ENCODE measurements around the gene PDGFC. TPM values are rescaled to one million over a fixed set of nuclear protein-coding genes. Genes with fewer than 3 reads are reported as not detected.

PDGFC gene, protein sequence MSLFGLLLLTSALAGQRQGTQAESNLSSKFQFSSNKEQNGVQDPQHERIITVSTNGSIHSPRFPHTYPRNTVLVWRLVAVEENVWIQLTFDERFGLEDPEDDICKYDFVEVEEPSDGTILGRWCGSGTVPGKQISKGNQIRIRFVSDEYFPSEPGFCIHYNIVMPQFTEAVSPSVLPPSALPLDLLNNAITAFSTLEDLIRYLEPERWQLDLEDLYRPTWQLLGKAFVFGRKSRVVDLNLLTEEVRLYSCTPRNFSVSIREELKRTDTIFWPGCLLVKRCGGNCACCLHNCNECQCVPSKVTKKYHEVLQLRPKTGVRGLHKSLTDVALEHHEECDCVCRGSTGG
- polyA plus RNA-seq (2013) = 20.9 TPM

DNA sequence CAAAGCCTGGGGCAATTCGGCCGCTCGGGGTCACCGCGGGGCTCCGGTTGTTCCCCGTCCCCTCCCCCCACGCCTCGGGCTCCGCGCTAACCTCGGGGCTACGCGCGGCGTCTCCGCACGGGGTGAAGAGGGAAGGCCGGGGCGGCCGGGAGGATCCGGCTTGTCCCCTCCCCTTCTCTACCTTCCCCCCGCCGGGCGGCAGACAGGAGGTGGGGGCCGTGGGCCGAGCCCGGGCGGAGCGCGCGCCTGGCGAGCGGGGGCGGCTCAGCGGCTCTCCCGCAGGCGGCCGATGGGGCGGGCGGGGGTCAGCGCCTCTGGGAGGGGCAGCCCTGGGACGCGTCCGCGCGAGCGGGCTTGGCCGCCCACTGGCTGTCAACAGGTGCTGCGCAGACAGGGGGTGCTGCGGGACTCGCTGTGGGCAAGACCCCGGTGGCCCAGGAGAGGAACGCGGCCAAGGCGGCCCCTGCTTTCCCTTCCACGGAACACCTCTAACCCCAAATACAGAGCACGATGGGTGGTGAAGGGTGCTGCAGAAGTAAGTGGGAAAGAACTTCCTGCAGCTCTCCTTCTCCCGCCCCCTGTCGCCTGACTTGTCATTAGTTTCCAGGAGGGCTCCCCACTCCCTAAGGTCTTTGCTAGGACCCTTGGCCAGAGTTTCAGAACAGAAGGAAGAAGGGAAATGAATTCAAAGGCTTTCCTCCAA lies at the start of gene PDGFC:
PDGFC (minus strand) TSS at position 124 of the 703 bp plus-strand sequence. CDS start 896 bp downstream, outside the sequence.
- POLR2A ChIA-PET = no interaction called here
- CTCF ChIA-PET = interaction anchor here (1.0 to 7.4 kb wide), 11 partner anchors 10 to 802 kb away, joined by 3 to 70 read pairs (median 5); no protein-coding TSS in a partner anchor
- WGBS (ENCODE audit: insufficient coverage) = 0% methylated on average over 35 of the region's 60 CpGs
- peaks cover 23 to 52% (median 42%) of the 10 kb centered on the region in 4 experiments for H3K4me1 ChIP-seq (ENCODE audit: control extremely low read depth in 1 of 4, control insufficient read depth in 4 of 4, insufficient read depth in 4 of 4, low read length in 3 of 4)
- H3K4me3 ChIP-seq (ENCODE audit: control insufficient read depth in 1 of 7, extremely low read depth in 1 of 7, insufficient read depth in 4 of 7, low read depth in 2 of 7, low read length in 6 of 7) = peak within 1 kb of the TSS; percentile 60 to 92 (median 86)
- DNase-seq = peak; percentile 86 to 93 (median 91)
- H3K36me3 ChIP-seq (ENCODE audit: control insufficient read depth in 4 of 4, insufficient read depth in 4 of 4, low read length in 3 of 4) = no peaks in the 10 kb centered on the region
- H3K27me3 ChIP-seq (replicated peaks in 2 of 5; ENCODE audit: control insufficient read depth in 4 of 5, insufficient read depth in 5 of 5, low read length in 4 of 5) = no peaks in the 10 kb centered on the region
- peak within 1 kb of the TSS; percentile 10 to 73 for H3K27ac ChIP-seq (ENCODE audit: insufficient read depth in 1 of 2, low read depth in 1 of 2, low read length in 2 of 2, poor library complexity in 1 of 2, severe bottlenecking in 2 of 2)
- no peaks in the 10 kb centered on the region for H3K9me3 ChIP-seq (ENCODE audit: control extremely low read depth in 1 of 5, control insufficient read depth in 4 of 5, insufficient read depth in 2 of 5, low read depth in 1 of 5, low read length in 4 of 5)

DNA sequence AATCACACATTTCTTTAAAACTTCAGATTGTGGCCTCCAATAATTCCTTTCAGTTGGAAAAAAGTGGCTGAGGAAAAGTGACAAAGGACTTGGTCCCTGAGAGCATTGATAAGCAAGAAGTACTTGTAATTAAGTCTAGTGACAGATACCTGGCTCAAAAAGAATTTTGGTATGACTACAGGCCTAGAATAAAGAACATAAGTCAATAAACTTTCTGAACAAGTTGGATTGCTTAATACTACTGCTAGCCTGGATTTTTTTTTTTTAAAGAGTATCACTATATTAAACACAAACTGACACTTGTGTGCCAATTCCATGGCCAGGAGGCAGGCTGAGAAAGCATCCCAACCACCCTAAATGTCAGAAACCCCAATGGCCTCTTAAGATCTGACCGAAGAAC lies 49.3 kb upstream of the PDGFC start:
- no peak for DNase-seq
- H3K36me3 ChIP-seq (ENCODE audit: control insufficient read depth in 4 of 4, insufficient read depth in 4 of 4, low read length in 3 of 4) = no peaks in the 10 kb centered on the region
- ChIA-PET CTCF (no interaction called here), POLR2A (no interaction called here)
- H3K27me3 ChIP-seq (replicated peaks in 2 of 5; ENCODE audit: control insufficient read depth in 4 of 5, insufficient read depth in 5 of 5, low read length in 4 of 5) = no peaks in the 10 kb centered on the region
- no peak overlapping the region for H3K27ac ChIP-seq (ENCODE audit: insufficient read depth in 1 of 2, low read depth in 1 of 2, low read length in 2 of 2, poor library complexity in 1 of 2, severe bottlenecking in 2 of 2)
- no peaks in the 10 kb centered on the region for H3K9me3 ChIP-seq (ENCODE audit: control extremely low read depth in 1 of 5, control insufficient read depth in 4 of 5, insufficient read depth in 2 of 5, low read depth in 1 of 5, low read length in 4 of 5)
- 91% methylated on average over 1 of the region's 1 CpG for WGBS (ENCODE audit: insufficient coverage)
- no peak overlapping the region for H3K4me3 ChIP-seq (ENCODE audit: control insufficient read depth in 1 of 7, extremely low read depth in 1 of 7, insufficient read depth in 4 of 7, low read depth in 2 of 7, low read length in 6 of 7)
- H3K4me1 ChIP-seq (ENCODE audit: control extremely low read depth in 1 of 4, control insufficient read depth in 4 of 4, insufficient read depth in 4 of 4, low read length in 3 of 4) = no peaks in the 10 kb centered on the region

DNA sequence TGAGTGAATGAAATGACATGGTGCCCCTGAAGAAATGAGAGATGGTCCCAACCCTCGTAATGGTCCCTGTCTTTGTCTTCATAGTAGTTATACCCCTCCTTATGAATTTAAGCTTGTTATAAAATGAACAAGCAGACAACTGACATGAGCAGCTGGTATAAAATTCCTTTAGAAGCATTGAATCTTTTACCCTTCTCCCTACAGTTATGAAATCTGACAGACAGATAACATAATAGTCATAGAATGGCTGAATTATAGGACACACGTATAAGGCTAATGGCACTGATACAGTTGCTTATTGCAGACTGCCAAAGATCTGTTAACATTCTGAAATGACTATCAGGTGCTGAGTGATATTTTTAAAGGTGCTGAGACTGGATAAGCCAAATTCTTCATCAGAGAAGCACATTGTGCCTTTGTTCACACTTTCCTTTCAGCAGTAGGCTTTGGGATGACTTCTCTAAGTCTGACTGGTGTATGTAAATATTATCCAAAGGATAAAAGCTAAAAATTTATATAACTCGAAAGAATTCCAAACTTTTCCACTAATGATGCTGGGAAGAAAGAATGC lies 47.4 kb upstream of the PDGFC start:
- Histone ChIP-seq H3K4me1 (ENCODE audit: control extremely low read depth in 1 of 4, control insufficient read depth in 4 of 4, insufficient read depth in 4 of 4, low read length in 3 of 4) (no peaks in the 10 kb centered on the region), H3K9me3 (ENCODE audit: control extremely low read depth in 1 of 5, control insufficient read depth in 4 of 5, insufficient read depth in 2 of 5, low read depth in 1 of 5, low read length in 4 of 5) (no peaks in the 10 kb centered on the region), H3K27me3 (replicated peaks in 2 of 5; ENCODE audit: control insufficient read depth in 4 of 5, insufficient read depth in 5 of 5, low read length in 4 of 5) (no peaks in the 10 kb centered on the region), H3K36me3 (ENCODE audit: control insufficient read depth in 4 of 4, insufficient read depth in 4 of 4, low read length in 3 of 4) (no peaks in the 10 kb centered on the region), H3K4me3 (ENCODE audit: control insufficient read depth in 1 of 7, extremely low read depth in 1 of 7, insufficient read depth in 4 of 7, low read depth in 2 of 7, low read length in 6 of 7) (no peak overlapping the region), H3K27ac (ENCODE audit: insufficient read depth in 1 of 2, low read depth in 1 of 2, low read length in 2 of 2, poor library complexity in 1 of 2, severe bottlenecking in 2 of 2) (no peak overlapping the region)
- WGBS (ENCODE audit: insufficient coverage) = no CpG with 5 or more reads among the region's 3 CpGs
- ChIA-PET POLR2A (no interaction called here), CTCF (interaction anchor here (0.9 to 1.0 kb wide), 2 partner anchors 15 to 20 kb away, joined by 3 read pairs; no protein-coding TSS in a partner anchor)
- no peak for DNase-seq

DNA sequence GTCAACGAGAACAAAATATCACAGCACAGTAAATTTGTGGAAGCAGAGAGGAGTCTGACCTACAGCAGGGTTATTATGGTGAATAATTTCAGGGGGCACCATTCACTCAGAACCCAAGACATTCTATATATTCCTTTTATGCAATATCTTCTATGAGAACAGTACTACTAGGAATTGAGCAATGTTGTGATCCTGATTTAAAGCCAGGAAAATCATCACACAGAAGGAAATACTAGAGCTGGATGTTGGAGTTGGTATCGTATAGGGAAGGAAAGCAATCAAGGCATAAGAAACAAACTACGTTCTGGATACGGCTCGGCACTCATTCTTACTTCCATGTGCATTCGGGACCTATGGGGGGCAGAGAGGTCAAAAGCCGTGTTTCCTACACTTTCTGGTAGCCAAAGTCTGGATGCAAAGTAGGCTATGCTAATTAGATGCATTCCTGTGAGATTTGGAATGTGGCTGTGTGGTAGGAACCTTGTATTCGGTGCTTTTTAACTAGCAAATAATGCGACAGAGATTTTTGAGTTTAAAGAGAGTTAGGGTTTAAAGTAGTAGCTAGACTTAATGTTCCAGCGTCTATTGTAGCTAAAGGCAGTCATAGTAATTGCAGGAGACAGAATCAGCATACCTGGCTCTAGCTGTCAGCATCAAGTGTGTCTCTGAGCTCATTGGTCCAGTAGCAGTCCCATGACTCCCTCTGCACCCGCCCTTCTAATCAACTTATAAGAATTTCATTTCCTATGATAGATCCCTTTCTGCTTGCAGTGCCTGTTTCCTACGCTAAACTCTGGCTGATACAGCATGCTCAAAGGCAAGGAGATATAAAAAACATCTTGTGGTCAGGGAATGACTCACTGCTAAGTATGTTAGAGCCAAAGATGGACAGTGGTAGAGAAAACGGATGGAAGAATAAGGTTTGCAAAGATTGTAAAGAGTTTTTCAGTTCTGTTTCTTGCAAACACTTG lies 43.3 kb upstream of the PDGFC start:
- Histone ChIP-seq H3K4me3 (ENCODE audit: control insufficient read depth in 1 of 7, extremely low read depth in 1 of 7, insufficient read depth in 4 of 7, low read depth in 2 of 7, low read length in 6 of 7) (no peak overlapping the region), H3K27ac (ENCODE audit: insufficient read depth in 1 of 2, low read depth in 1 of 2, low read length in 2 of 2, poor library complexity in 1 of 2, severe bottlenecking in 2 of 2) (no peak overlapping the region), H3K36me3 (ENCODE audit: control insufficient read depth in 4 of 4, insufficient read depth in 4 of 4, low read length in 3 of 4) (no peaks in the 10 kb centered on the region), H3K27me3 (replicated peaks in 2 of 5; ENCODE audit: control insufficient read depth in 4 of 5, insufficient read depth in 5 of 5, low read length in 4 of 5) (no peaks in the 10 kb centered on the region), H3K4me1 (ENCODE audit: control extremely low read depth in 1 of 4, control insufficient read depth in 4 of 4, insufficient read depth in 4 of 4, low read length in 3 of 4) (no peaks in the 10 kb centered on the region), H3K9me3 (ENCODE audit: control extremely low read depth in 1 of 5, control insufficient read depth in 4 of 5, insufficient read depth in 2 of 5, low read depth in 1 of 5, low read length in 4 of 5) (no peaks in the 10 kb centered on the region)
- POLR2A ChIA-PET = interaction anchor here (0.6 kb wide), 1 partner anchor 1544 kb away, joined by 4 read pairs; no protein-coding TSS in a partner anchor
- peak in 2 of 3 donors; percentile 25 to 37 for DNase-seq
- 95% methylated on average over 10 of the region's 13 CpGs for WGBS (ENCODE audit: insufficient coverage)
- CTCF ChIA-PET = no interaction called here

DNA sequence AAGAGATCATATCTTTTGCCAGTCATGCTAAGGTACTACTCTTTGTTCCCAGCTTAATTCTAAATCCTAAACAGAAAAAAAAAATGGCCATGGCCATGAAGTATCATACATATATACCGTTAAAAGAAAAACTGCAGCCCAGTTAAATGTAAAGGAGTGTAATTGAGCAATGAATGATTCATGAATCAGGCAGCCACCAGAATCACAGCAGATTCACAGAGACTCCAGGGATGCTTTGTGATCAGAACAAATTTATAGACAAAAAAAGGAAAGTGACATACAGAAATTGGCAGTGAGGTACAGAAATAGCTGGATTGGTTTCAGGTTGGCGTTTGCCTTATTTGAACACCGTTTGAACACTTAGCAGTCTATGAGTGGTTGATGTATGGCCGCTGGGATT lies 42.1 kb upstream of the PDGFC start:
- Histone ChIP-seq H3K27ac (ENCODE audit: insufficient read depth in 1 of 2, low read depth in 1 of 2, low read length in 2 of 2, poor library complexity in 1 of 2, severe bottlenecking in 2 of 2) (no peak overlapping the region), H3K27me3 (replicated peaks in 2 of 5; ENCODE audit: control insufficient read depth in 4 of 5, insufficient read depth in 5 of 5, low read length in 4 of 5) (no peaks in the 10 kb centered on the region), H3K9me3 (ENCODE audit: control extremely low read depth in 1 of 5, control insufficient read depth in 4 of 5, insufficient read depth in 2 of 5, low read depth in 1 of 5, low read length in 4 of 5) (peaks cover 0 to 3% (median 0%) of the 10 kb centered on the region in 5 experiments), H3K4me1 (ENCODE audit: control extremely low read depth in 1 of 4, control insufficient read depth in 4 of 4, insufficient read depth in 4 of 4, low read length in 3 of 4) (no peaks in the 10 kb centered on the region), H3K4me3 (ENCODE audit: control insufficient read depth in 1 of 7, extremely low read depth in 1 of 7, insufficient read depth in 4 of 7, low read depth in 2 of 7, low read length in 6 of 7) (no peak overlapping the region), H3K36me3 (ENCODE audit: control insufficient read depth in 4 of 4, insufficient read depth in 4 of 4, low read length in 3 of 4) (no peaks in the 10 kb centered on the region)
- no peak for DNase-seq
- 100% methylated on average over 3 of the region's 4 CpGs for WGBS (ENCODE audit: insufficient coverage)
- ChIA-PET CTCF (interaction anchor here (1.7 kb wide), 1 partner anchor 32 kb away, joined by 4 read pairs; no protein-coding TSS in a partner anchor), POLR2A (no interaction called here)

DNA sequence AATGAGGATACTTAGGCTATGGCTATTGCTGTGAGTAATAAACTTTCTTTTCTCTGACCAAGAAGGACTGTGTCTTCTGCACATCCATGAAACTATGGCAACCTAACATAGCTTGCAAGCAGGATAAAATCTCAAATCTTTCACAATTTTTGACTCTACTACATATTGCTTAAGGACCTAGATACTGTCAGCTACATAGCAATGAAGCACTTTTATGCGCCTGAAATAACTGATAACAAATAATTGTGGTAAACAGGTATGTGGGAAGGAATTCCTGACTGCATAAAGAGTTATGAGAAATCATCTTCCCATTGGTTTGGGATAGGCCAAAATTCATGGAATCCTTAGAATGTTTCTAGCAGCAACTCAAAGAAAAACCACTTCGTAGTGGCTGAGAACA lies 41.2 kb upstream of the PDGFC start:
- no peaks in the 10 kb centered on the region for H3K27me3 ChIP-seq (replicated peaks in 2 of 5; ENCODE audit: control insufficient read depth in 4 of 5, insufficient read depth in 5 of 5, low read length in 4 of 5)
- no peaks in the 10 kb centered on the region for H3K4me1 ChIP-seq (ENCODE audit: control extremely low read depth in 1 of 4, control insufficient read depth in 4 of 4, insufficient read depth in 4 of 4, low read length in 3 of 4)
- no peak overlapping the region for H3K27ac ChIP-seq (ENCODE audit: insufficient read depth in 1 of 2, low read depth in 1 of 2, low read length in 2 of 2, poor library complexity in 1 of 2, severe bottlenecking in 2 of 2)
- no peak for DNase-seq
- no peak overlapping the region for H3K4me3 ChIP-seq (ENCODE audit: control insufficient read depth in 1 of 7, extremely low read depth in 1 of 7, insufficient read depth in 4 of 7, low read depth in 2 of 7, low read length in 6 of 7)
- no peaks in the 10 kb centered on the region for H3K36me3 ChIP-seq (ENCODE audit: control insufficient read depth in 4 of 4, insufficient read depth in 4 of 4, low read length in 3 of 4)
- 100% methylated on average over 1 of the region's 2 CpGs for WGBS (ENCODE audit: insufficient coverage)
- CTCF ChIA-PET = interaction anchor here (1.7 kb wide), 1 partner anchor 33 kb away, joined by 4 read pairs; no protein-coding TSS in a partner anchor
- POLR2A ChIA-PET = interaction anchor here (0.6 kb wide), 1 partner anchor 203 kb away, joined by 3 read pairs; no protein-coding TSS in a partner anchor
- peaks cover 0 to 7% (median 1%) of the 10 kb centered on the region in 5 experiments for H3K9me3 ChIP-seq (ENCODE audit: control extremely low read depth in 1 of 5, control insufficient read depth in 4 of 5, insufficient read depth in 2 of 5, low read depth in 1 of 5, low read length in 4 of 5)

Data from common myeloid progenitor, CD34-positive (primary cell).